DMS 273 treated with DMSO at 0.1 percent for 48 hours (cell line): ENCODE measurements around the gene BRPF1.

Source experiments
- DNase-seq: peaks from one replicate; lab custom pipeline; 2025; lab: John Stamatoyannopoulos, UW

The BRPF1 gene

GRCh38 chr3:9701711-9702110 is 29.8 kb upstream of the BRPF1 start:
- DNase-seq = no peak

- DNase-seq = no peak
Observed at GRCh38 chr3:9703240-9703639, 28.3 kb upstream of the BRPF1 start.

GRCh38 chr3:9703736-9704346 is 27.7 kb upstream of the BRPF1 start, which contains the start of gene CPNE9:
TSS of gene CPNE9 (plus strand) at chr3:9703833. CDS start at chr3:9703997, 164 bp downstream.
- no peak for DNase-seq

GRCh38 chr3:9704347-9705322 is 26.9 kb upstream of the BRPF1 start:
- no peak for DNase-seq

GRCh38 chr3:9710174-9710739 is 21.3 kb upstream of the BRPF1 start:
- no peak for DNase-seq

- no peak for DNase-seq
Observed at GRCh38 chr3:9712415-9712814, 19.1 kb upstream of the BRPF1 start.

GRCh38 chr3:9713142-9713541 is 18.4 kb upstream of the BRPF1 start:
- no peak for DNase-seq

GRCh38 chr3:9715136-9715535 is 16.4 kb upstream of the BRPF1 start:
- no peak for DNase-seq

GRCh38 chr3:9715764-9716437 is 15.6 kb upstream of the BRPF1 start:
- peak; percentile 80 for DNase-seq

- no peak for DNase-seq
Observed at GRCh38 chr3:9716801-9717555, 14.6 kb upstream of the BRPF1 start.

- no peak for DNase-seq
Observed at GRCh38 chr3:9717563-9717962, 14.0 kb upstream of the BRPF1 start.

GRCh38 chr3:9718118-9718517 is 13.4 kb upstream of the BRPF1 start:
- DNase-seq = no peak

- DNase-seq = no peak
Observed at GRCh38 chr3:9721015-9721699, 10.4 kb upstream of the BRPF1 start.

- no peak for DNase-seq
Observed at GRCh38 chr3:9721700-9722060, 9.9 kb upstream of the BRPF1 start.

- DNase-seq = no peak
Observed at GRCh38 chr3:9725775-9726515, 5.6 kb upstream of the BRPF1 start.

- no peak for DNase-seq
Observed at GRCh38 chr3:9727041-9727595, 4.4 kb upstream of the BRPF1 start.

- no peak for DNase-seq
Observed at GRCh38 chr3:9727743-9728142, 3.8 kb upstream of the BRPF1 start.

GRCh38 chr3:9729419-9729818 is 2.1 kb upstream of the BRPF1 start:
- no peak for DNase-seq

GRCh38 chr3:9730657-9731205 is 804 bp upstream of the BRPF1 start:
- peak; percentile 84 for DNase-seq
